Activated B cell treated with CpG ODN at 0.5 μM for 24 hours (primary cell): Measurements from ENCODE around the gene TAOK2. TPM values are rescaled to one million over a fixed set of nuclear protein-coding genes. Genes with fewer than 3 reads are reported as not detected.
"Not testable (repeated sequence)": the region's sequence is repeated elsewhere in the genome, so short reads cannot be mapped to it uniquely, and the experiment has no call there.

ENCODE experiments used
- ATAC-seq: fragments of 200-7000 bp; cut with Tn5 transposase; one replicate; pipeline ENCODE4 v1.10.0; 2021; ENCODE audit warnings: low read depth, mild to moderate bottlenecking, moderate library complexity
- CTCF ChIA-PET: fragments of 350-600 bp; sonication (Branson Sonifier 250); formaldehyde crosslinking; loops from one replicate; lab custom pipeline; 2021; ENCODE audit warnings: antibody characterized with exemption; lab: Charles Lee
- POLR2A ChIA-PET: fragments of 350-600 bp; sonication (Branson Sonifier 250); formaldehyde crosslinking; loops from one replicate; lab custom pipeline; 2021; ENCODE audit warnings: antibody characterized with exemption; lab: Charles Lee
- DNase-seq: peaks from one replicate; pipeline ENCODE4 v3.0.0; 2022
- H3K27ac Mint-ChIP-seq: one replicate; pipeline ENCODE4 v1.8.0; 2020; ENCODE audit warnings: mixed read lengths
- H3K27me3 Mint-ChIP-seq: one replicate; pipeline ENCODE4 v1.8.0; 2021; ENCODE audit warnings: mixed read lengths
- H3K36me3 Mint-ChIP-seq: one replicate; pipeline ENCODE4 v1.8.0; 2021; ENCODE audit warnings: low read depth, mixed read lengths
- H3K4me1 Mint-ChIP-seq: one replicate; pipeline ENCODE4 v1.8.0; 2021; ENCODE audit warnings: mixed read lengths
- H3K4me3 Mint-ChIP-seq: one replicate; pipeline ENCODE4 v1.8.0; 2020; ENCODE audit warnings: mild to moderate bottlenecking, mixed read lengths
- H3K9me3 Mint-ChIP-seq: one replicate; pipeline ENCODE4 v1.8.0; 2020; ENCODE audit warnings: mixed read lengths
- CTCF ChIP-seq: fragments of 200-600 bp; IDR thresholded peaks from one replicate; pipeline ENCODE4 v1.8.0; 2022; ENCODE audit warnings: antibody characterized with exemption, mild to moderate bottlenecking
- intact Hi-C: fragments of 100-400 bp; cut with micrococcal nuclease; formaldehyde crosslinking; loops from one replicate; pipeline ENCODE4 v1.15.1; 2024
- total RNA-seq: library from RNA; stranded (reverse); gene quantifications from 2 replicates; pipeline ENCODE4 v1.2.3, GENCODE V29; 2022

The TAOK2 gene
- total RNA-seq, 1 donor from 2014 or later, result 36.1 TPM

DNA sequence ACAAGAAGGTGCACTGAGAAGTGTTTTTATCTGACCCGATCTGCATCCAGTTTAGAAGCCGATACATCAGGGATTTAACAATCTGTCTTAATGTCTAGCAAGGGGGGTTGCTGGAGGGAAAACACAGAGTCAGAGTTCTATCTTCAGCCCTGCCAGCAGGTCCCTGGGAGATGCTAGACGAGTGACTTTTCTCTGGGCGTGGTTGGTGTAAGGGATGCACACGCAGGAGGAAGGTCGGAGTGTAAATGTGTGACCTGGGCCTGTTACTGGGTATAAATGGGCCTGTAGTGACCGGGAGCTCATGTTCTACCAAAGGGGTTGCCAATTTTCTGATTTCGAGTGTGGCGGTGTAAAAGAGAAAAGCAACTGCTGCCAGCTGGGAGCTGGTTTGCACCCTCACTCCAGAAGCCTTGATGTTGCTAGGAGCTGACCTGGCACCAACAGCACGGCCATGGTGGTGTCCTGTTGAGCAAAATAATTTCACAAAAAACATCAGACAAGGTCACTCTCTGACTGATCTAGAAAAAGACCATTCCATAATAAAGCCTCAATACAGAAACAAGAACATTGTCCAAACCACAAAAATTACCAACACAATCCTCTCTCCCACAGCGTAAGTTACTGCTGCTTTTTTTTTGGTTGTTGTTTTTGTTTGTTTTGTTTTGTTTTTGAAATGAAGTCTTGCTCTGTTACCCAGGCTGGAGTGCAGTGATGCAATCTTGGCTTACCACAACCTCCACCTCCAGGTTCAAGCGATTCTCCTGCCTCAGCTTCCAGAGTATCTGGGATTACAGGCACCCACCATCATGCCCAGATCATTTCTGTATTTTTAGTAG, 46.4 kb upstream of the TAOK2 start:
- Mint-ChIP-seq H3K27ac (peak overlapping the region; percentile 94), H3K27me3 (no peaks in the 10 kb centered on the region), H3K36me3 (peaks cover 18% of the 10 kb centered on the region), H3K4me3 (peak overlapping the region; percentile 94), H3K9me3 (no peaks in the 10 kb centered on the region), H3K4me1 (peaks cover 28% of the 10 kb centered on the region)
- ATAC-seq (no peak), DNase-seq (no peak)
- TF ChIP-seq CTCF, result no peak
- POLR2A ChIA-PET, result interaction anchor here (0.7 to 3.5 kb wide), 15 partner anchors 11 to 164 kb away, joined by 3 to 30 read pairs (median 7); partner anchors contain the start of genes ALDOA, CDIPT, HIRIP3 and INO80E
- CTCF ChIA-PET, result no interaction called here
- intact Hi-C loops, result no loop called here

GRCh38 chr16:29931750-29932149, 41.9 kb upstream of the TAOK2 start:
- H3K4me3 Mint-ChIP-seq, H3K9me3 Mint-ChIP-seq, H3K4me1 Mint-ChIP-seq, H3K27ac Mint-ChIP-seq, intact Hi-C loops, POLR2A ChIA-PET, DNase-seq, ATAC-seq, CTCF ChIA-PET, H3K36me3 Mint-ChIP-seq, H3K27me3 Mint-ChIP-seq: not testable (repeated sequence)

DNA sequence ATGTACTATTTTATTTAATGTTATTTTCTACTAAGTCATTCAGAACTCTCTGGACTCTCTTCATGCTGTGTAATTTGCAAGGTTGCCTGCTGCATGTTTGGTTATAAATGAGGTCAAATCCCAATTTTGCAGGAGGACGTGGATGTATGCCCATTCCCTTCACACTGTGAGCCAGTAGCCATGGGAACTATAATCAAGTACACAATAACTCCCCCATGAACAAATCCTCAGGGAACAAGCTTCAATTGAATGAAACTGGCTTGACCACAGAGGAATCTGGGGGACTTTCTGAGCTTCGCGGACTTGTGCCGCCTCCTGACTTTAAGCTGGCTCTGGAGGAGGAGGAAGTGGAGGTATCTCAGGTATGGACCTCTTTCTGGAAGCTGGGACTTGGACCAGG, 33.0 kb upstream of the TAOK2 start:
- Mint-ChIP-seq H3K4me3 (no peak overlapping the region), H3K27me3 (peaks cover 12% of the 10 kb centered on the region), H3K27ac (no peak overlapping the region), H3K9me3 (no peaks in the 10 kb centered on the region), H3K4me1 (no peaks in the 10 kb centered on the region), H3K36me3 (no peaks in the 10 kb centered on the region)
- no peak for DNase-seq
- ChIA-PET POLR2A (interaction anchor here (0.6 kb wide), 2 partner anchors 49 to 91 kb away, joined by 4 to 15 read pairs; no protein-coding TSS in a partner anchor), CTCF (no interaction called here)
- ATAC-seq, result no peak
- intact Hi-C loops, result no loop called here
- no peak for TF ChIP-seq CTCF

- no peaks in the 10 kb centered on the region for H3K36me3 Mint-ChIP-seq
- ChIA-PET POLR2A (no interaction called here), CTCF (no interaction called here)
- no peak overlapping the region for H3K27ac Mint-ChIP-seq
- no peaks in the 10 kb centered on the region for H3K9me3 Mint-ChIP-seq
- TF ChIP-seq CTCF, result no peak
- peaks cover 16% of the 10 kb centered on the region for H3K27me3 Mint-ChIP-seq
- DNase-seq, result no peak
- intact Hi-C loops, result no loop called here
- H3K4me3 Mint-ChIP-seq, result no peak overlapping the region
- ATAC-seq, result no peak
- no peaks in the 10 kb centered on the region for H3K4me1 Mint-ChIP-seq
Measured at GRCh38 chr16:29943846-29944799, 29.5 kb upstream of the TAOK2 start.

DNA sequence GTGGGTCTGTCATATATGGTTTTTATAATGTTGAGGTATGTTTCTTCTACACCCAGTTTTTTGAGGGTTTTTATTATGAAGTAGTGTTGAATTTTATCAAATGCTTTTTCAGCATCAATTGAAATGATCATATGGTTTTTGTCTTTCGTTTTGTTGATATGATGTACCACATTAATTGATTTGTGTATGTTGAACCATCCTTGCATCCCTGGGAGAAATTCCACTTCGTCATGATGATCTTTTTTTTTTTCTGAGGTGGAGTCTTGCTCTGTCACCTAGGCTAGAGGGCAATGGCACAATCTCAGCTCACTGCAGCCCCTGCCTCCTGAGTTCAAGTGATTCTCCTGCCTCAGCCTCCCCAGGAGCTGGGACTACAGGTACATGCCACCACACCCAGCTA, 25.8 kb upstream of the TAOK2 start:
- DNase-seq (no peak), ATAC-seq (no peak)
- Mint-ChIP-seq H3K27me3 (peaks cover 14% of the 10 kb centered on the region), H3K36me3 (no peaks in the 10 kb centered on the region), H3K9me3 (peaks cover 7% of the 10 kb centered on the region), H3K4me3 (no peak overlapping the region), H3K4me1 (no peaks in the 10 kb centered on the region), H3K27ac (no peak overlapping the region)
- POLR2A ChIA-PET, result no interaction called here
- CTCF ChIA-PET, result no interaction called here
- no peak for TF ChIP-seq CTCF
- intact Hi-C loops, result no loop called here
